Osteocyte (in vitro differentiated cells): Measurements from ENCODE around the gene BRCA1. TPM values are rescaled to one million over a fixed set of nuclear protein-coding genes. Genes with fewer than 3 reads are reported as not detected.

Experiments
- DNase-seq: peaks from one replicate; pipeline ENCODE4 v3.0.0; 2021; ENCODE audit warnings: mixed read lengths; ENCODE audit not compliant: unreplicated experiment; ENCODE audit errors: extremely low spot score
- H3K27ac Mint-ChIP-seq: one replicate; pipeline ENCODE4 v1.8.0; 2021; ENCODE audit warnings: mild to moderate bottlenecking, mixed read lengths; ENCODE audit not compliant: unreplicated experiment
- H3K27me3 Mint-ChIP-seq: one replicate; pipeline ENCODE4 v1.8.0; 2021; ENCODE audit warnings: mixed read lengths; ENCODE audit not compliant: unreplicated experiment
- H3K36me3 Mint-ChIP-seq: one replicate; pipeline ENCODE4 v1.8.0; 2021; ENCODE audit warnings: mixed read lengths; ENCODE audit not compliant: unreplicated experiment
- H3K4me1 Mint-ChIP-seq: one replicate; pipeline ENCODE4 v1.8.0; 2021; ENCODE audit warnings: mixed read lengths; ENCODE audit not compliant: unreplicated experiment
- H3K4me3 Mint-ChIP-seq: one replicate; pipeline ENCODE4 v1.8.0; 2021; ENCODE audit warnings: mild to moderate bottlenecking, moderate library complexity, mixed read lengths; ENCODE audit not compliant: unreplicated experiment
- H3K9me3 Mint-ChIP-seq: one replicate; pipeline ENCODE4 v1.8.0; 2021; ENCODE audit warnings: mixed read lengths; ENCODE audit not compliant: unreplicated experiment
- total RNA-seq: library from RNA; stranded (reverse); gene quantifications from 2 replicates; pipeline ENCODE4 v1.2.1, GENCODE V29; 2021
- TF ChIP-seq, protein P1 (sequence below): fragments of 200-600 bp; sonication (generic); IDR thresholded peaks from 2 replicates; pipeline ENCODE4 v1.5.0; 2021; ENCODE audit warnings: antibody characterized with exemption, mild to moderate bottlenecking, moderate library complexity

The BRCA1 gene
- total RNA-seq, 1 donor from 2014 or later: 7.3 TPM

GRCh38 chr17:43014020-43014648 lies 111.0 kb downstream of the BRCA1 start:
- Mint-ChIP-seq H3K36me3 (peaks cover 31% of the 10 kb centered on the region), H3K4me1 (peaks cover 19% of the 10 kb centered on the region), H3K27me3 (no peaks in the 10 kb centered on the region), H3K9me3 (no peaks in the 10 kb centered on the region), H3K4me3 (no peak overlapping the region), H3K27ac (no peak overlapping the region)
- DNase-seq: no peak
- TF ChIP-seq, protein P1, sequence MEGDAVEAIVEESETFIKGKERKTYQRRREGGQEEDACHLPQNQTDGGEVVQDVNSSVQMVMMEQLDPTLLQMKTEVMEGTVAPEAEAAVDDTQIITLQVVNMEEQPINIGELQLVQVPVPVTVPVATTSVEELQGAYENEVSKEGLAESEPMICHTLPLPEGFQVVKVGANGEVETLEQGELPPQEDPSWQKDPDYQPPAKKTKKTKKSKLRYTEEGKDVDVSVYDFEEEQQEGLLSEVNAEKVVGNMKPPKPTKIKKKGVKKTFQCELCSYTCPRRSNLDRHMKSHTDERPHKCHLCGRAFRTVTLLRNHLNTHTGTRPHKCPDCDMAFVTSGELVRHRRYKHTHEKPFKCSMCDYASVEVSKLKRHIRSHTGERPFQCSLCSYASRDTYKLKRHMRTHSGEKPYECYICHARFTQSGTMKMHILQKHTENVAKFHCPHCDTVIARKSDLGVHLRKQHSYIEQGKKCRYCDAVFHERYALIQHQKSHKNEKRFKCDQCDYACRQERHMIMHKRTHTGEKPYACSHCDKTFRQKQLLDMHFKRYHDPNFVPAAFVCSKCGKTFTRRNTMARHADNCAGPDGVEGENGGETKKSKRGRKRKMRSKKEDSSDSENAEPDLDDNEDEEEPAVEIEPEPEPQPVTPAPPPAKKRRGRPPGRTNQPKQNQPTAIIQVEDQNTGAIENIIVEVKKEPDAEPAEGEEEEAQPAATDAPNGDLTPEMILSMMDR: no peak

DNA sequence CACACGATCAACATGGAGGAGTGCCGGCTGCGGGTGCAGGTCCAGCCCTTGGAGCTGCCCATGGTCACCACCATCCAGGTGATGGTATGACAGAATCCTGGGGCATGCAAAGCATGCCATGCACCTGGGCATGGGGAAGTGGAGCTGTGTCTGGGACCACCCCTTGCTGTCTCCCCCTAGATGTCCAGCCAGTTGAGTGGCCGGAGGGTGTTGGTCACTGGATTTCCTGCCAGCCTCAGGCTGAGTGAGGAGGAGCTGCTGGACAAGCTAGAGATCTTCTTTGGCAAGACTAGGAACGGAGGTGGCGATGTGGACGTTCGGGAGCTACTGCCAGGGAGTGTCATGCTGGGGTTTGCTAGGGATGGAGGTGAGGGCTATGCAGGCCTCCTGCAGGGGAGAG lies 111.9 kb downstream of the BRCA1 start:
- H3K9me3 Mint-ChIP-seq: no peaks in the 10 kb centered on the region
- peaks cover 19% of the 10 kb centered on the region for H3K4me1 Mint-ChIP-seq
- peaks cover 28% of the 10 kb centered on the region for H3K36me3 Mint-ChIP-seq
- peak overlapping the region; percentile 5 for H3K27ac Mint-ChIP-seq
- TF ChIP-seq, protein P1: no peak
- H3K27me3 Mint-ChIP-seq: no peaks in the 10 kb centered on the region
- no peak overlapping the region for H3K4me3 Mint-ChIP-seq
- no peak for DNase-seq

DNA sequence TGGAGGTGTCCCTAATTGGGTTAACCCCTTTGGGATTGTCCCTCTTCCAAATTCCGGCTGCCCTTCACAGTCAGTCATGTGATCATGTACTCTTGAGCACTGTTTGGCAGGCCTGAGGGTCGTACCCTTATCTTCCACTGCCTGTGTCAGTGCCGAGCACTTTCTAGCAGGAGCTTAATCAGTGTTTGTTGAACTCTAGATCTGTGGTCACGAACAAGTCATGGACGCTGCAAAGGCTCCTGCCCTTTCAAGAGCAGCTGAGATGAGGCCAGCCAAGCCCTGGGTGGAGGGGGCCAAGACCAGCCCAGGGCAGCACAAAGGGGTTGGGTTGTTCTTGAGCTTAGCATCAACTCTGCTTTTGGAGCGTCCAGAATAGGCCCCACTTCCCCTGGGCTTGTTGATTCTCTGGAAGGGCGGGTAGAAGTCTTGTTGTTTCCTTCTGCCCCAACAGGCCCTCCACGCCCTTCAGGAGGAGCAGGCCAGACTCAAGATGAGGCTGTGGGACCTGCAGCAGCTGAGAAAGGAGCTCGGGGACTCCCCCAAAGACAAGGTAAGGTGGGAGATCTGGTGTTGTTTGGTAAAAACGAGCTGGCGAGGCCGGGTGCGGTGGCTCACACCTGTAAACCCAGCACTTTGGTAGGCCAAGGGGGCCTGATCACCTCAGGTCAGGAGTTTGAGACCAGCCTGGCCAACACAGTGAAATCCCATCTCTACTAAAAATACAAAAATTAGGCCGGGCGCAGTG lies 113.3 kb downstream of the BRCA1 start:
- H3K4me1 Mint-ChIP-seq: peaks cover 20% of the 10 kb centered on the region
- peaks cover 21% of the 10 kb centered on the region for H3K36me3 Mint-ChIP-seq
- TF ChIP-seq, protein P1: no peak
- H3K27me3 Mint-ChIP-seq: no peaks in the 10 kb centered on the region
- no peak for DNase-seq
- no peaks in the 10 kb centered on the region for H3K9me3 Mint-ChIP-seq
- H3K4me3 Mint-ChIP-seq: no peak overlapping the region
- no peak overlapping the region for H3K27ac Mint-ChIP-seq

GRCh38 chr17:43010667-43011308 lies 114.4 kb downstream of the BRCA1 start:
- no peak for DNase-seq
- TF ChIP-seq, protein P1: no peak
- Mint-ChIP-seq H3K27ac (no peak overlapping the region), H3K9me3 (no peaks in the 10 kb centered on the region), H3K36me3 (peaks cover 19% of the 10 kb centered on the region), H3K4me3 (no peak overlapping the region), H3K4me1 (peaks cover 27% of the 10 kb centered on the region), H3K27me3 (no peaks in the 10 kb centered on the region)
